Calu3 (cell line): ENCODE measurements around the gene CBFA2T2. TPM values are rescaled to one million over a fixed set of nuclear protein-coding genes. Genes with fewer than 3 reads are reported as not detected.
A peak's percentile ranks its signal among the peaks of the same experiment; 100 is the strongest.

ENCODE experiments used
- BruUV-seq: library from RNA; stranded (reverse); fragments of 400-500 nt; replicated peaks from 2 replicates; lab custom pipeline; 2021; lab: Mats Ljungman, UMichigan
- CTCF ChIA-PET: fragments of 300-600 bp; sonication (Branson Sonifier 250); formaldehyde crosslinking; loops from one replicate; lab custom pipeline; 2022; ENCODE audit warnings: antibody characterized with exemption; lab: Charles Lee
- DNase-seq: peaks from one replicate; pipeline ENCODE4 v3.0.0; 2022
- H3K27ac Mint-ChIP-seq: one replicate; pipeline ENCODE4 v1.8.0; 2022; ENCODE audit warnings: mixed read lengths; ENCODE audit not compliant: unreplicated experiment
- H3K27me3 Mint-ChIP-seq: one replicate; pipeline ENCODE4 v1.8.0; 2022; ENCODE audit warnings: mixed read lengths; ENCODE audit not compliant: unreplicated experiment
- H3K36me3 Mint-ChIP-seq: one replicate; pipeline ENCODE4 v1.8.0; 2022; ENCODE audit warnings: mild to moderate bottlenecking, moderate library complexity, mixed read lengths; ENCODE audit not compliant: insufficient read depth, unreplicated experiment
- H3K4me1 Mint-ChIP-seq: one replicate; pipeline ENCODE4 v1.8.0; 2022; ENCODE audit warnings: mild to moderate bottlenecking, low read depth, mixed read lengths; ENCODE audit not compliant: unreplicated experiment
- H3K4me3 Mint-ChIP-seq: one replicate; pipeline ENCODE4 v1.8.0; 2022; ENCODE audit warnings: mild to moderate bottlenecking, low read depth, moderate library complexity, mixed read lengths; ENCODE audit not compliant: unreplicated experiment
- H3K9me3 Mint-ChIP-seq: one replicate; pipeline ENCODE4 v1.8.0; 2022; ENCODE audit warnings: low read depth, mixed read lengths; ENCODE audit not compliant: unreplicated experiment
- intact Hi-C: fragments of 100-400 bp; cut with micrococcal nuclease; formaldehyde crosslinking; loops from one replicate; pipeline ENCODE4 v1.10.0; 2022; ENCODE audit not compliant: unreplicated experiment
- total RNA-seq: library from RNA; stranded (reverse); gene quantifications from 2 replicates; pipeline ENCODE4 v1.2.3, GENCODE V29; 2022
- TF ChIP-seq, protein P1 (sequence below): fragments of 200-600 bp; IDR thresholded peaks from one replicate; pipeline ENCODE4 v1.8.0; 2022; ENCODE audit warnings: antibody characterized with exemption; ENCODE audit not compliant: unreplicated experiment

Gene CBFA2T2
- total RNA-seq, 1 experiment from 2014 or later = 20.5 TPM

GRCh38 chr20:33650753-33651561, 161.1 kb downstream of the CBFA2T2 start:
- CTCF ChIA-PET = interaction anchor here (0.6 to 2.2 kb wide), 11 partner anchors 11 to 277 kb away, joined by 3 to 9 read pairs (median 4); partner anchors contain the start of genes ACTL10, C20orf144 and CBFA2T2
- TF ChIP-seq, protein P1, sequence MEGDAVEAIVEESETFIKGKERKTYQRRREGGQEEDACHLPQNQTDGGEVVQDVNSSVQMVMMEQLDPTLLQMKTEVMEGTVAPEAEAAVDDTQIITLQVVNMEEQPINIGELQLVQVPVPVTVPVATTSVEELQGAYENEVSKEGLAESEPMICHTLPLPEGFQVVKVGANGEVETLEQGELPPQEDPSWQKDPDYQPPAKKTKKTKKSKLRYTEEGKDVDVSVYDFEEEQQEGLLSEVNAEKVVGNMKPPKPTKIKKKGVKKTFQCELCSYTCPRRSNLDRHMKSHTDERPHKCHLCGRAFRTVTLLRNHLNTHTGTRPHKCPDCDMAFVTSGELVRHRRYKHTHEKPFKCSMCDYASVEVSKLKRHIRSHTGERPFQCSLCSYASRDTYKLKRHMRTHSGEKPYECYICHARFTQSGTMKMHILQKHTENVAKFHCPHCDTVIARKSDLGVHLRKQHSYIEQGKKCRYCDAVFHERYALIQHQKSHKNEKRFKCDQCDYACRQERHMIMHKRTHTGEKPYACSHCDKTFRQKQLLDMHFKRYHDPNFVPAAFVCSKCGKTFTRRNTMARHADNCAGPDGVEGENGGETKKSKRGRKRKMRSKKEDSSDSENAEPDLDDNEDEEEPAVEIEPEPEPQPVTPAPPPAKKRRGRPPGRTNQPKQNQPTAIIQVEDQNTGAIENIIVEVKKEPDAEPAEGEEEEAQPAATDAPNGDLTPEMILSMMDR = no peak
- H3K4me3 Mint-ChIP-seq = peak overlapping the region; percentile 16
- peaks cover 53% of the 10 kb centered on the region for H3K4me1 Mint-ChIP-seq
- DNase-seq = peak; percentile 88
- no peaks in the 10 kb centered on the region for H3K27me3 Mint-ChIP-seq
- H3K9me3 Mint-ChIP-seq = no peaks in the 10 kb centered on the region
- peaks cover 61% of the 10 kb centered on the region for H3K36me3 Mint-ChIP-seq
- peak overlapping the region; percentile 14 for H3K27ac Mint-ChIP-seq
- intact Hi-C loops = loop anchor here (5.0 kb wide), 2 partner anchors 134 to 194 kb away; no protein-coding TSS in a partner anchor
- BruUV-seq = no TSS peak

DNA sequence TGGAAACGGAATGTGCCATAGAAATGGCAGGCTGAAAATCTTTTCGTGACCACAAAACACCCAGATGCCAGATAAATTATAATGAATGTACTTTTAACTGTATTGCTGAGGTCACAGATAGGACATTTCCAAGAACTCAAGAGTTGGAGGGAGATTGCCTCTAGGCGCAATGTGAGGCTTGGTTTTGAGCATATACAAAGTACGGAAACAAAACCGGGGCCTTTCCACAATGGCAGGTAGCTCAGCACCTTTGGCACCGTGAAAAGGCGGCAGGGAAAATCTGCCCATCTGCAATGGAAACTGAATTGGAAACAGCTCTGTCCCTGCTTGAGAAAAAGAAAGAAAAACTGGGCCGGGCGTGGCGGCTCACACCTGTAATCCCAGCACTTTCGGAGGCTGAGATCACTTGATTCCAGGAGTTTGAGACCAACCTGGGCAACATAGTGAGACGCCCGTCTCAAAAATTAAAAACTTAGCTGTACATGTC, 161.7 kb downstream of the CBFA2T2 start:
- CTCF ChIA-PET = interaction anchor here (0.6 to 2.2 kb wide), 11 partner anchors 10 to 278 kb away, joined by 3 to 9 read pairs (median 4); partner anchors contain the start of genes ACTL10, C20orf144 and CBFA2T2
- no TSS peak for BruUV-seq
- peak overlapping the region; percentile 16 for H3K4me3 Mint-ChIP-seq

DNA sequence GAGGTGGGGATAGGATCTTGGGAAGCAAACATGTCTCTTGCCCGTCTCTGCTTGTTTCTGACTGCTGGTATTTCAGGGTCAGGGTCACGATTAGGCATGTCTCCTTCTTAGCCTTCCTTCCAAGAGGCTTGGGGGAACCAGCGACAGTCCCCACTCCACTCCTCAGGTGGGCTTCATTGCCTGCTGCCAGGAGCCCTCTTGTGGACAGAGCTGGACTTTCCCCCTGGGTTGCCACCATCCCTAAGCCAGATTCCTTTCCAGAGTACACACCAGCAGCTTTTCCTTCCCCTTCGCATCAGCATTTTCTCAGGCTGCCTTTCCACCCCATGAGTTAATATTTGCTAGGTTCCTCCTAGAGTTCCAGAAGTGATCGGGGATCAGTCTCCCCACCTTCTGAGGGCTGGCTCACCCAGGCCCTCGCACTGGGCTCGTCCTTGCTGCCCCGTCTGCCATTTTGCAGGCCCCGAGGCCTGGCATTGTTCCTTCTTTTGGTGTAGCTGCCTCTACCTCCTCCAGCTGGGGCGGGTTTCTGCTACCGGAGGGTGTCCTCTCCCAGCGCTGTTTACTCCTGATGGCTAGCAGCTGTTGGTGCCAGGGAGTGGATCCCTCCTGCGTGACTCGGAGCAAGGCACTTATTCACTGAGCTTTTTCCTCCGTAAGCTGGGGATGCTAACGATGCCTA, 163.5 kb downstream of the CBFA2T2 start:
- BruUV-seq = no TSS peak
- intact Hi-C loops = loop anchor here (5.0 kb wide), 2 partner anchors 136 to 196 kb away; no protein-coding TSS in a partner anchor
- DNase-seq = peak; percentile 84
- Mint-ChIP-seq H3K4me1 (peaks cover 53% of the 10 kb centered on the region), H3K9me3 (no peaks in the 10 kb centered on the region), H3K27ac (peak overlapping the region; percentile 71), H3K4me3 (peak overlapping the region; percentile 55), H3K36me3 (peaks cover 49% of the 10 kb centered on the region), H3K27me3 (no peaks in the 10 kb centered on the region)
- CTCF ChIA-PET = interaction anchor here (0.6 to 3.0 kb wide), 16 partner anchors 10 to 1277 kb away, joined by 3 to 47 read pairs (median 4); partner anchors contain the start of genes ACTL10, CBFA2T2, CDK5RAP1 and PXMP4
- TF ChIP-seq, protein P1 = peak; percentile 96

More for the DNA sequence above, 161.7 kb downstream of the CBFA2T2 start:
- Mint-ChIP-seq H3K27ac (peak overlapping the region; percentile 14), H3K9me3 (no peaks in the 10 kb centered on the region), H3K4me1 (peaks cover 53% of the 10 kb centered on the region), H3K36me3 (peaks cover 61% of the 10 kb centered on the region), H3K27me3 (no peaks in the 10 kb centered on the region)
- intact Hi-C loops = loop anchor here (5.0 kb wide), 2 partner anchors 134 to 194 kb away; no protein-coding TSS in a partner anchor
- TF ChIP-seq, protein P1 = no peak
- no peak for DNase-seq
